ENCODE measurements around the gene CFAP69. TPM values are rescaled to one million over a fixed set of nuclear protein-coding genes. Genes with fewer than 3 reads are reported as not detected.

CFAP69 gene
- total RNA-seq, 1 experiment from 2014 or later = 3.4 TPM

DNA sequence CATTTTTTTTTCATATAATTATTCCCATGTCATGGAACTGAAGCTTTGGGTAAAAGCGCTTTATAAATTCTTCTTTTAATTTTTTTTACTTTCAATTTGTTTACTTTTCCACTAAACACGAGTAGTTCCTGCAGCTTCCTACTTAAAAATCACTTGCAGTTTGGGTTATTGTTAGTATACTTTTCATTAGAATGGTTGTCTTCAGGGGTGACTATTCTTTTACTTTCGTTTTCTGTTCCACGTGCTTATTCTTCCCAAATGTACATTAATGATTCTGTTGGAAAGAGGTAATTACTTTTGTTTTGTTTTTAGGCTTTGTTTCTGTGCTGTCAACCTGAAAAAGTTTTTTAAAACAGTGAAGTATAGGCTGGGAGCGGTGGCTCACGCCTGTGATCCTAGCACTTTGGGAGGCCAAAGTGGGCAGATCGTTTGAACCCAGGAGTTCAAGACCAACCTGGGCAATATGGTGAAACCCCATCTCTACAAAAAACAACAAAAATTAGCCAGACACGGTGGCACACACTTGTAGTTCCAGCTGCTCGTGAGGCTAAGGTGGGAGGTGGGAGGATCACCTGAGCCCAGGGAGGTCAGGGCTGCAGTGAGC lies 5.2 kb upstream of the CFAP69 start:
- H3K9me3 Mint-ChIP-seq = no peaks in the 10 kb centered on the region
- peaks cover 24% of the 10 kb centered on the region for H3K4me1 Mint-ChIP-seq
- ChIA-PET POLR2A (no interaction called here), CTCF (interaction anchor here (0.6 kb wide), 1 partner anchor 927 kb away, joined by 3 read pairs; no protein-coding TSS in a partner anchor)
- no peak overlapping the region for H3K27ac Mint-ChIP-seq
- TF ChIP-seq RELA (CRISPR knock-in tag; IDR thresholded peaks at IDR 0.05; ENCODE audit: borderline replicate concordance) (no peak), ZNF671 (CRISPR knock-in tag; IDR thresholded peaks at IDR 0.05) (no peak), ESRRA (CRISPR knock-in tag; IDR thresholded peaks at IDR 0.05; ENCODE audit: borderline replicate concordance) (no peak), ZNF396 (CRISPR knock-in tag; IDR thresholded peaks at IDR 0.05; ENCODE audit: borderline replicate concordance) (no peak), NFYB (CRISPR knock-in tag; conservative IDR thresholded peaks at IDR 0.05; ENCODE audit: low read depth) (no peak), ZBTB43 (CRISPR knock-in tag; IDR thresholded peaks at IDR 0.05) (no peak), PREB (CRISPR knock-in tag; IDR thresholded peaks at IDR 0.05; ENCODE audit: borderline replicate concordance) (no peak), MLX (CRISPR knock-in tag; IDR thresholded peaks at IDR 0.05) (no peak), TEAD1 (CRISPR knock-in tag; IDR thresholded peaks at IDR 0.05) (no peak), FOXJ3 (CRISPR knock-in tag; IDR thresholded peaks at IDR 0.05; ENCODE audit: borderline replicate concordance) (no peak), ZNF219 (CRISPR knock-in tag; IDR thresholded peaks at IDR 0.05; ENCODE audit: borderline replicate concordance) (no peak), AR (CRISPR knock-in tag; IDR thresholded peaks at IDR 0.05) (no peak), ZNF532 (CRISPR knock-in tag; IDR thresholded peaks at IDR 0.05; ENCODE audit: borderline replicate concordance) (no peak)
- TF ChIP-seq, protein P1, sequence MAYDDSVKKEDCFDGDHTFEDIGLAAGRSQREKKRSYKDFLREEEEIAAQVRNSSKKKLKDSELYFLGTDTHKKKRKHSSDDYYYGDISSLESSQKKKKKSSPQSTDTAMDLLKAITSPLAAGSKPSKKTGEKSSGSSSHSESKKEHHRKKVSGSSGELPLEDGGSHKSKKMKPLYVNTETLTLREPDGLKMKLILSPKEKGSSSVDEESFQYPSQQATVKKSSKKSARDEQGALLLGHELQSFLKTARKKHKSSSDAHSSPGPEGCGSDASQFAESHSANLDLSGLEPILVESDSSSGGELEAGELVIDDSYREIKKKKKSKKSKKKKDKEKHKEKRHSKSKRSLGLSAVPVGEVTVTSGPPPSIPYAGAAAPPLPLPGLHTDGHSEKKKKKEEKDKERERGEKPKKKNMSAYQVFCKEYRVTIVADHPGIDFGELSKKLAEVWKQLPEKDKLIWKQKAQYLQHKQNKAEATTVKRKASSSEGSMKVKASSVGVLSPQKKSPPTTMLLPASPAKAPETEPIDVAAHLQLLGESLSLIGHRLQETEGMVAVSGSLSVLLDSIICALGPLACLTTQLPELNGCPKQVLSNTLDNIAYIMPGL (CRISPR knock-in tag; IDR thresholded peaks at IDR 0.05) = no peak
- ATAC-seq (no peak), DNase-seq (ENCODE audit: low spot score) (no peak)
- H3K27me3 Mint-ChIP-seq (ENCODE audit: low read depth) = peaks cover 13% of the 10 kb centered on the region
- no peak overlapping the region for H3K4me3 Mint-ChIP-seq
- no peaks in the 10 kb centered on the region for H3K36me3 Mint-ChIP-seq

Measured in WTC11 (cell line).